Fibroblast of skin of left biceps (primary cell): ENCODE measurements around the gene PCID2.

ENCODE experiments used
- DNase-seq, 2 experiments: peaks; one replicate each; pipeline ENCODE4 v3.0.0-alpha.2; 2013; ENCODE audit warnings: low read depth in 2 of 2

PCID2 gene

GRCh38 chr13:113149711-113150549 lies 58.5 kb downstream of the PCID2 start:
- no peak for DNase-seq

- no peak for DNase-seq
Measured at GRCh38 chr13:113148940-113149503, 59.4 kb downstream of the PCID2 start.

- DNase-seq, result no peak
Measured at GRCh38 chr13:113148407-113148806, 60.1 kb downstream of the PCID2 start.

- no peak for DNase-seq
Measured at GRCh38 chr13:113147206-113147605, 61.3 kb downstream of the PCID2 start.

- no peak for DNase-seq
Measured at GRCh38 chr13:113146750-113147149, 61.7 kb downstream of the PCID2 start.

- no peak for DNase-seq
Measured at GRCh38 chr13:113145911-113146598, 62.4 kb downstream of the PCID2 start.

GRCh38 chr13:113145496-113145895 lies 63.0 kb downstream of the PCID2 start:
- no peak for DNase-seq

GRCh38 chr13:113144255-113144629 lies 64.2 kb downstream of the PCID2 start:
- no peak for DNase-seq

GRCh38 chr13:113143466-113144254 lies 64.8 kb downstream of the PCID2 start:
- no peak for DNase-seq

- no peak for DNase-seq
Measured at GRCh38 chr13:113142876-113143275, 65.6 kb downstream of the PCID2 start.

GRCh38 chr13:113141601-113141970 lies 66.9 kb downstream of the PCID2 start:
- no peak for DNase-seq

GRCh38 chr13:113140677-113141600 lies 67.5 kb downstream of the PCID2 start:
- no peak for DNase-seq

- DNase-seq, result no peak
Measured at GRCh38 chr13:113139577-113139976, 68.9 kb downstream of the PCID2 start.

GRCh38 chr13:113138792-113139551 lies 69.5 kb downstream of the PCID2 start:
- DNase-seq, result no peak

GRCh38 chr13:113137691-113138298 lies 70.7 kb downstream of the PCID2 start:
- no peak for DNase-seq

- DNase-seq, result no peak
Measured at GRCh38 chr13:113135281-113135760, 73.1 kb downstream of the PCID2 start.

GRCh38 chr13:113129921-113130750 lies 78.3 kb downstream of the PCID2 start:
- no peak for DNase-seq

GRCh38 chr13:113129480-113129879 lies 79.0 kb downstream of the PCID2 start:
- DNase-seq, result no peak
